GM12878 (cell line): ENCODE measurements around the gene COASY.

Source experiments
- CTCF ChIP-seq, 3 experiments: IDR thresholded peaks in 2 of 3; conservative IDR thresholded peaks in 1 of 3; 2 replicates each; pipeline ENCODE4 v1.5.1; 2011; ENCODE audit warnings: low read depth in 3 of 3, low read length in 3 of 3, mild to moderate bottlenecking in 3 of 3, control low read depth in 2 of 3, moderate library complexity in 2 of 3, inconsistent platforms in 1 of 3, mixed read lengths in 1 of 3; ENCODE audit not compliant: control insufficient read depth in 2 of 3, insufficient read depth in 1 of 3; ENCODE audit errors: extremely low read depth in 1 of 3
- EZH2 ChIP-seq: IDR thresholded peaks from 2 replicates; pipeline ENCODE4 v1.6.1; 2012; ENCODE audit warnings: low read depth, mild to moderate bottlenecking, control low read depth, inconsistent platforms, low read length, borderline replicate concordance; ENCODE audit not compliant: control insufficient read depth
- KDM1A ChIP-seq: fragments of 200-600 bp; sonication (generic); IDR thresholded peaks from 2 replicates; pipeline ENCODE4 v1.6.1; 2016; ENCODE audit warnings: borderline replicate concordance
- KLF5 ChIP-seq: fragments of 450-650 bp; IDR thresholded peaks from 2 replicates; pipeline ENCODE4 v1.6.1; 2014; ENCODE audit warnings: mild to moderate bottlenecking; ENCODE audit not compliant: partially characterized antibody
- POLR2A ChIP-seq: IDR thresholded peaks from 2 replicates; pipeline ENCODE4 v1.6.1; 2011; ENCODE audit warnings: low read depth, mild to moderate bottlenecking, low read length
- POLR2AphosphoS5 ChIP-seq: IDR thresholded peaks from 2 replicates; pipeline ENCODE4 v1.6.1; 2011; ENCODE audit warnings: mild to moderate bottlenecking, low read length, inconsistent platforms
- SIX5 ChIP-seq: IDR thresholded peaks from 2 replicates; pipeline ENCODE4 v1.6.1; 2011; ENCODE audit warnings: mild to moderate bottlenecking, low read depth, low read length, moderate library complexity; ENCODE audit not compliant: severe bottlenecking
- ZNF274 ChIP-seq: IDR thresholded peaks from one replicate; pipeline ENCODE4 v1.8.0; 2011; ENCODE audit not compliant: insufficient read length, insufficient read depth
- TF ChIP-seq, protein P1 (sequence below): fragments of 450-650 bp; IDR thresholded peaks from 2 replicates; pipeline ENCODE4 v1.6.1; 2016; ENCODE audit warnings: mild to moderate bottlenecking, moderate library complexity, borderline replicate concordance

- TF ChIP-seq POLR2AphosphoS5 (peak; percentile 79), SIX5 (no peak), CTCF (IDR thresholded peaks at IDR 0.05 in 2 of 3, conservative IDR thresholded peaks at IDR 0.05 in 1 of 3; ENCODE audit: control insufficient read depth in 2 of 3, extremely low read depth in 1 of 3, insufficient read depth in 1 of 3, low read depth in 3 of 3, low read length in 3 of 3) (no peak), POLR2A (peak; percentile 97), KDM1A (no peak), EZH2 (no peak), KLF5 (peak; percentile 59), ZNF274 (no peak)
- TF ChIP-seq, protein P1, sequence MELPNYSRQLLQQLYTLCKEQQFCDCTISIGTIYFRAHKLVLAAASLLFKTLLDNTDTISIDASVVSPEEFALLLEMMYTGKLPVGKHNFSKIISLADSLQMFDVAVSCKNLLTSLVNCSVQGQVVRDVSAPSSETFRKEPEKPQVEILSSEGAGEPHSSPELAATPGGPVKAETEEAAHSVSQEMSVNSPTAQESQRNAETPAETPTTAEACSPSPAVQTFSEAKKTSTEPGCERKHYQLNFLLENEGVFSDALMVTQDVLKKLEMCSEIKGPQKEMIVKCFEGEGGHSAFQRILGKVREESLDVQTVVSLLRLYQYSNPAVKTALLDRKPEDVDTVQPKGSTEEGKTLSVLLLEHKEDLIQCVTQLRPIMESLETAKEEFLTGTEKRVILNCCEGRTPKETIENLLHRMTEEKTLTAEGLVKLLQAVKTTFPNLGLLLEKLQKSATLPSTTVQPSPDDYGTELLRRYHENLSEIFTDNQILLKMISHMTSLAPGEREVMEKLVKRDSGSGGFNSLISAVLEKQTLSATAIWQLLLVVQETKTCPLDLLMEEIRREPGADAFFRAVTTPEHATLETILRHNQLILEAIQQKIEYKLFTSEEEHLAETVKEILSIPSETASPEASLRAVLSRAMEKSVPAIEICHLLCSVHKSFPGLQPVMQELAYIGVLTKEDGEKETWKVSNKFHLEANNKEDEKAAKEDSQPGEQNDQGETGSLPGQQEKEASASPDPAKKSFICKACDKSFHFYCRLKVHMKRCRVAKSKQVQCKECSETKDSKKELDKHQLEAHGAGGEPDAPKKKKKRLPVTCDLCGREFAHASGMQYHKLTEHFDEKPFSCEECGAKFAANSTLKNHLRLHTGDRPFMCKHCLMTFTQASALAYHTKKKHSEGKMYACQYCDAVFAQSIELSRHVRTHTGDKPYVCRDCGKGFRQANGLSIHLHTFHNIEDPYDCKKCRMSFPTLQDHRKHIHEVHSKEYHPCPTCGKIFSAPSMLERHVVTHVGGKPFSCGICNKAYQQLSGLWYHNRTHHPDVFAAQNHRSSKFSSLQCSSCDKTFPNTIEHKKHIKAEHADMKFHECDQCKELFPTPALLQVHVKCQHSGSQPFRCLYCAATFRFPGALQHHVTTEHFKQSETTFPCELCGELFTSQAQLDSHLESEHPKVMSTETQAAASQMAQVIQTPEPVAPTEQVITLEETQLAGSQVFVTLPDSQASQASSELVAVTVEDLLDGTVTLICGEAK, result peak; percentile 44; the same call in 1 of the 2 replicates
Measured at GRCh38 chr17:42554250-42555121, 7.5 kb upstream of the COASY start.
